ENCODE data around the gene MAPK13.

The MAPK13 gene

DNA sequence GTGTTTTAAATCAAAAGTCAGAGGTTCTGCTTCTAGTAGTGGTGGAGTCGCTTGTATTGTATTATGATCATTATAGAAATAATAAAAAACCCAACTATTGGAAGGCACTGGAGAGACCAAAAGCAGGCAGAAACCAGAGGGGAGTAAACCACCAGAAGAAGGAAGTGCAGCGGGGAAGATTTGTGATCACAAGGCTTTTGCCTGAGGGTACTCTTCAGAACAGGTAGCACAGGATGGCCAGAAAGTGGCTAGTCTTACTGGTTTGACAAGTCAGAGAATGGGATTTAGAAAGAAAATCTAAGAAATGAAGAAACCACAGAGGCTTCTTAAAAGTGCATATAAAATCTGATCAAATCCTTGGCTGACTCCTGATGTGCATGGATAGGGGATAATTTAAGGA lies 24.0 kb downstream of the MAPK13 start:
- no peak for DNase-seq (ENCODE audit: low read depth)

DNA sequence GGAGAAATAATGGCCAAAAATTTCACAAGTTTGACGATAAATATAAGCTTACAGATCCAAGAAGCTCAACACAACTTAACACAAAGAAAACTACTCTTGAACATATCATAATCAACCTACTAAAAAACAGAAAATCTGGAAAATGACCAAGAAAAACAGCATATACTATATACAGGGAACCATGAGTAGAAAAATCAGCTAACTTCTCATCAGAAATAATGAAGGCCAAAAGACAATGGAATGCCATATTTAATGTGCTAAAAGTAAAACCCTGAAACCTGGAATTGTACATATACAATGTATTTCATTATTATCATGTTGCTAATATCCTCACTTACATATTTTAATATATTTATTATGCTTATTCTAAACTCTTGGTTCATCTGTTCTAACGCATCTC lies 25.3 kb downstream of the MAPK13 start:
- DNase-seq (ENCODE audit: low read depth) = no peak

GRCh38 chr6:36160147-36160760 lies 29.9 kb downstream of the MAPK13 start:
- no peak for DNase-seq (ENCODE audit: low read depth)

- no peak for DNase-seq (ENCODE audit: low read depth)
Measured at GRCh38 chr6:36169023-36170007, 39.0 kb downstream of the MAPK13 start.

GRCh38 chr6:36170704-36171103 lies 40.4 kb downstream of the MAPK13 start:
- no peak for DNase-seq (ENCODE audit: low read depth)

- no peak for DNase-seq (ENCODE audit: low read depth)
Measured at GRCh38 chr6:36171573-36171972, 41.3 kb downstream of the MAPK13 start.

DNA sequence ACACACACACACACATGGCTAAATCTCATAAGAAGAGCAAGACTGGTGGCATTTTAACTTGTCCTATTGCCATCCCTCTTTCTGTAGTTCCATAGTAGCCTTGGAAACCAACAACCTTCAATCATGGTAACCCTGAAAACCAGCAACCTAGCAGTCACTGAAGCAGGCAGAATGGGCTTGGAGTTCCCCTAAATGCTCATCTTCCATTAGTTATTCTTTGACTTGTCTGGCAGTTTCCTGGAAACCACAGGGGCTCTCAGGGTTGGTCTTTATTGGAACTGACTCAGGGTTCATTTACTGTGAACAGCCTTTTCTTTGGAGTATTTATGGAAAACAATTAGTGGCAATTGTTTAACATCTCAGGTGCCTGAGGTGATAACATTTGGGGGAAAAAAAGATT lies 46.9 kb downstream of the MAPK13 start:
- no peak for DNase-seq (ENCODE audit: low read depth)

- no peak for DNase-seq (ENCODE audit: low read depth)
Measured at GRCh38 chr6:36178544-36178943, 48.2 kb downstream of the MAPK13 start.

DNA sequence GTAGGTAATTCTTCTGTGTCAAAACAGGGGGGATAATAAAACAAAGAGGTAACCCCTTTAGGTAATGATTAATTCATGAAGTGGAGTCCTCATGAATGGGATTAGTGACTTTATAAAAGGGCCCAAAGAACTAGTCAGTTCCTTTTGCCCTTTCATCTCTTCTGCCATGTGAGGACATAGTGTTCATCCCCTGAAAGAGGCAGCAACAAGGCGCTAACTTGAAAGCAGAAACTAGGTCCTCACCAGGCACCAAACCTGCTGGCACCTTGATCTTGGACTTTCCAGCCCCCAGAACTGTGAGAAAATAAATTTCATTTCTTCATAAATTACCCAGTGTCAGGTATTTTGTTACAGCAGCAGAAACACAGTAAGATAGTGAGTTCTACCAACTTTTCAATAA lies 49.8 kb downstream of the MAPK13 start:
- DNase-seq (ENCODE audit: low read depth) = no peak

DNA sequence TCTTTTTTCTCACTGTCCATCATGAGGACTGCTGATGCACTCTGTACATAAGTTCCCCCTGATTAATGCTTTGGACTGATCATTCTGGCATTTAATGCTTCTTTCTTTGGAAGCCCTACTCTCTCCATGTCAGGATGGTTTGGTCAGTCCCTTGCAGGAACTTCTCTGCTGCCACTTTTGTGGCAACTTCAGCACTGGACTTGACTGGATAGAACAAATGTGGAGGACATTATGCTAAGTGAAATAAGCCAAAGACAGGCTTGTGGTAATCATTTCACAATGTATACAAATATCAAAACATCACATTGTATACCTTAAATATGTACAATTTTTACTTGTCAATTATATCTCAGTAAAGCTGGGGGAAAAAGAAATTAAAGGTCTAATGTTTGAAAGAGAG lies 54.0 kb downstream of the MAPK13 start:
- no peak for DNase-seq (ENCODE audit: low read depth)

DNA sequence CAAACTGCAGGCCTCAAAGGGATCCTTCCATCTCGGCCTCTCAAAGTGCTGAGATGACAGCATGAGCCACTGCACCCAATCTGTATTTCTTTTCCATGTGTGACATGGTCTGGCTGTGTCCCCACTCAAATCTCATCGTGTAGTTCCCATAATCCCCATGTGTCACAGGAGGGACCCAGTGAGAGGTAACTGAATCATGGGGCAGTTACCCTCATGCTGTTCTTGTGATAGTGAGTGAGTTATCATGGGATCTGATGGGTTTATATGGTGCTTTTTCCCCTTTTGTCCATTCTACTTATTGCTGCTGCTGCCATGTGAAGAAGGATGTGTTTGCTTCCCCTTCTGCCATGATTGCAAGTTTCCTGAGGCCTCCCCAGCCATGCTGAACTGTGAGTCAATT lies 55.9 kb downstream of the MAPK13 start:
- no peak for DNase-seq (ENCODE audit: low read depth)

DNA sequence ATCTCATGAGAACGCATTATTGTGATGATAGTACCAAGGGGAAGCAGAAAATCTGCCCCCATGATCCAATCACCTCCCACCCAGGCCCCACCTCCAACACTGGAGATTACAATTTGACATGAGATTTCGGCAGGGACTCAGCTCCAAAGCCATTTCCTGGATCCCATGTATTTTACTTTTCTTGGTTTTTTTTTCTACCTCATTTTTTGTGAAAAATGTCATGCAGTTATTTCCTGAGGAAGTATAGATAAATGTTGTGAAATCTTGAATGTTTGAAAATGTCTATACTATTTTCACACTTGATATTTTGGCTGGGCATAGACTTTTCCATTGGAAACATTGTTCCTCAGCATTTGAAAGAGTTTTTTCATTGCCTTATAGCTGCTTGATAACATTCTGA lies 57.1 kb downstream of the MAPK13 start:
- DNase-seq (ENCODE audit: low read depth) = no peak
